ENCODE results near the gene CALCR. TPM values are rescaled to one million over a fixed set of nuclear protein-coding genes. Genes with fewer than 3 reads are reported as not detected.

The CALCR gene
- total RNA-seq, 4 donors from 2014 or later: 0.39 to 0.78 (median 0.64) TPM; not detected in 1

DNA sequence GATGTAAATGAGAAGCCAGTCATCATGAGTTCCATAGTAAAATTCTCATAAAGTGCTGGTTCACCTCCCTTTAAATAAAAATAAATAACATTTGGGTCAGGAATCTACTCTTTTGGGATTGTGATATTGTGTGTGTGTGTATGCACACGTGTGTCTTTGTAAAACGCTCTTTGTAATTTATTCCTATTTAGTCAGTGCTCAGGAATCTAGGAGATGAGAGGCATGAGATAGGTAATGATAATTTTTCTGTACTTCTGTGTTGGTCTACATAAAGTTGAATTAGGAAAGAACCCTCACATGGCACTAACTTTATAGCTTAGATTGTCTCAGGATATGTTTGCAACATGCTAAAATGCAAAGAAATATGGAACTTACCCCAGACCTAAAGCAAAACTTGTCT is 4.9 kb upstream of the CALCR start:
- no peaks in the 10 kb centered on the region for H3K9me3 ChIP-seq
- in situ Hi-C loops (cut with MboI; ENCODE audit: low sequenced_read_pairs in 4 of 4) (no loop called here), intact Hi-C loops (cut with DNase I; ENCODE audit: low total_unique reads) (no loop called here)
- TF ChIP-seq, protein P1, sequence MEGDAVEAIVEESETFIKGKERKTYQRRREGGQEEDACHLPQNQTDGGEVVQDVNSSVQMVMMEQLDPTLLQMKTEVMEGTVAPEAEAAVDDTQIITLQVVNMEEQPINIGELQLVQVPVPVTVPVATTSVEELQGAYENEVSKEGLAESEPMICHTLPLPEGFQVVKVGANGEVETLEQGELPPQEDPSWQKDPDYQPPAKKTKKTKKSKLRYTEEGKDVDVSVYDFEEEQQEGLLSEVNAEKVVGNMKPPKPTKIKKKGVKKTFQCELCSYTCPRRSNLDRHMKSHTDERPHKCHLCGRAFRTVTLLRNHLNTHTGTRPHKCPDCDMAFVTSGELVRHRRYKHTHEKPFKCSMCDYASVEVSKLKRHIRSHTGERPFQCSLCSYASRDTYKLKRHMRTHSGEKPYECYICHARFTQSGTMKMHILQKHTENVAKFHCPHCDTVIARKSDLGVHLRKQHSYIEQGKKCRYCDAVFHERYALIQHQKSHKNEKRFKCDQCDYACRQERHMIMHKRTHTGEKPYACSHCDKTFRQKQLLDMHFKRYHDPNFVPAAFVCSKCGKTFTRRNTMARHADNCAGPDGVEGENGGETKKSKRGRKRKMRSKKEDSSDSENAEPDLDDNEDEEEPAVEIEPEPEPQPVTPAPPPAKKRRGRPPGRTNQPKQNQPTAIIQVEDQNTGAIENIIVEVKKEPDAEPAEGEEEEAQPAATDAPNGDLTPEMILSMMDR (IDR thresholded peaks at IDR 0.05 in 4 of 5, conservative IDR thresholded peaks at IDR 0.05 in 1 of 5): no peak
- no peak for TF ChIP-seq POLR2A (IDR thresholded peaks at IDR 0.05)
- peaks cover 4 to 13% (median 12%) of the 10 kb centered on the region in 3 donors for H3K27me3 ChIP-seq
- no peak for DNase-seq
- no peaks in the 10 kb centered on the region for H3K36me3 ChIP-seq
- H3K4me1 ChIP-seq: no peaks in the 10 kb centered on the region
- H3K4me3 ChIP-seq: no peak overlapping the region
- ATAC-seq: no peak
- H3K27ac ChIP-seq: no peak overlapping the region

DNA sequence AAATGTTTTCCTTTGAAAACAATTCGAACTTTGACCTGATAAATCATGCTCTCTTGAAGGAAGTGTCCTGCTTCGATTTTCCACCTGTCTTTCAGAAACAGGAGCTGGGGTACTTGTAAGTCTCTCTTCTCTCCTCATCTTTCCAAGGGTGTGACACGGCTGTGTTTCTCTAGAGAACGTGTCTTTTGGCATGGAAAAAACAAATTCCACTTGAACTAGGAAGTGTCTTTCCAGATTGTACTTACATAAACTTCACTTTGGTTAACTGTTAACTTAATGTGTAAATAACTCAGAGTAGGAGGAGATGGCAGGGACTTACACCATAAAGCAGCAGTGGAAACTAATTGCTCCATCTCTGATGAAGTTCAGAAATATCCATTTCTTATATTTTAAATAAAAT is 4.2 kb upstream of the CALCR start:
- no peak overlapping the region for H3K4me3 ChIP-seq
- H3K9me3 ChIP-seq: no peaks in the 10 kb centered on the region
- H3K36me3 ChIP-seq: no peaks in the 10 kb centered on the region
- ATAC-seq (no peak), DNase-seq (no peak)
- H3K4me1 ChIP-seq: no peaks in the 10 kb centered on the region
- in situ Hi-C loops (cut with MboI; ENCODE audit: low sequenced_read_pairs in 4 of 4): no loop called here
- no peak overlapping the region for H3K27ac ChIP-seq
- intact Hi-C loops (cut with DNase I; ENCODE audit: low total_unique reads): no loop called here
- no peak for TF ChIP-seq POLR2A (IDR thresholded peaks at IDR 0.05)
- TF ChIP-seq, protein P1 (IDR thresholded peaks at IDR 0.05 in 4 of 5, conservative IDR thresholded peaks at IDR 0.05 in 1 of 5): no peak
- H3K27me3 ChIP-seq: peaks cover 9 to 19% (median 13%) of the 10 kb centered on the region in 3 donors

DNA sequence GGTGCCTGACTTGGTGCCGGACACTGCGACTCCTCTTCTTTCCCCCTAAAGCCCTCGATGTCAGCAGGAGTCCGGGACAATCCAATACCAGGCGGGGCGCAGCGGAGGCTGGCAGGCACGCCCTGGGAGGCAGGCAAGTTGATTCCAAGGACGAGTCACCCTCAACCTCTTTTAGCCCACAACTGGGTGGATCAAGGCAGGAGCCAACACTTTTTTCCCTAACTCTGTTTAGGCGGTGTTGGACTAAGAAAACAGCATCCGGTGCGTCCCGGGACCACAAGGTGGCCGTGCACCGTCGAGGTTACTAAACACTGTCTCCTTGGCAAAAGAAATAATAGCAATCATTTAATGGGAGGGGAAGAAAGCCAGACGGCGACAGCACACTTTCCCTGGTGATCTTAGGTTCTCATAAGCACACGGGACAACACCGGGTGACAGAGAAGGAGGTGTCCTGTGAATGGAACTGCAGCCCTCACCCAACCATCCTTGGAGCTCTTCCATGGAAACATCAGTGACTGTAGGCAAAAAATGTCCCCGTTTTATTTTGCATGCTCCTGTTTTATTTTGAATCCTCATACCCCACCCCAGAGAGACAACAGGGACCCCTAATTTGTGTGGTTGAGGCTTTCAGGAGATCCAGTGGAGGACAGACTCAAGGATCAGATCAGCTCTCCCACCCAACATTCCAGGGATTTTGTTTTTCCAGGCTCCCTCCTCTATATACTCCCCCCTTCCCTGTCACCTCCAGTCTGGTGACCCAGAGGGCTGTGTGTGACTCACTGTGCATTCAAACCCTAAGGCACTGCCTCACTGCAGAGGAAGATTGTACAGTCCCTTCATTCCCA is 1.3 kb upstream of the CALCR start:
- TF ChIP-seq, protein P1 (IDR thresholded peaks at IDR 0.05 in 4 of 5, conservative IDR thresholded peaks at IDR 0.05 in 1 of 5): no peak
- no peak for TF ChIP-seq POLR2A (IDR thresholded peaks at IDR 0.05)
- peaks cover 13 to 24% (median 19%) of the 10 kb centered on the region in 3 donors for H3K27me3 ChIP-seq
- no peak overlapping the region for H3K27ac ChIP-seq
- DNase-seq (no peak), ATAC-seq (peak; percentile 28 to 33)
- H3K36me3 ChIP-seq: no peaks in the 10 kb centered on the region
- no peaks in the 10 kb centered on the region for H3K9me3 ChIP-seq
- H3K4me3 ChIP-seq: peak overlapping the region in 1 of 4 donors; percentile 32
- H3K4me1 ChIP-seq: no peaks in the 10 kb centered on the region
- intact Hi-C loops (cut with DNase I; ENCODE audit: low total_unique reads) (no loop called here), in situ Hi-C loops (cut with MboI; ENCODE audit: low sequenced_read_pairs in 4 of 4) (no loop called here)

DNA sequence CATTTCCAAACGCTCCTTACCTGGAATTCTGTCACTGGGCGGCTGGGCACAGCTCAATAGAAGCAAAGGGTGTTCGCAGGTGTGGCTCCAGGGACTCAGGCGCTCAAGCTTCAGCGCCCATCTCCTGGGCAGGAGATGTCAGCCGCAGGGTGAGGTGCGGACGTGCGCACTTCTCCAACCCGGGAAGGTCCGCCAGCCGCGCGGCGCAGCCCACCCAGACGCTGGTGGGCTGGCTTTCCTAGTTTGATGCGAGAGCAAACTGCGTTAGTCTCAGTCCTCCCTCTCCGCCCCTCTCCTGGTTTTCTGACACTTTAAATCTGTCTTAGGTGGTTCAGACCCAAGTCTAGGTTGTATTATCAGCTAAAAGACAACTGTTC is 267 bp downstream of the CALCR start:
- no peaks in the 10 kb centered on the region for H3K36me3 ChIP-seq
- intact Hi-C loops (cut with DNase I; ENCODE audit: low total_unique reads) (no loop called here), in situ Hi-C loops (cut with MboI; ENCODE audit: low sequenced_read_pairs in 4 of 4) (no loop called here)
- TF ChIP-seq, protein P1 (IDR thresholded peaks at IDR 0.05 in 4 of 5, conservative IDR thresholded peaks at IDR 0.05 in 1 of 5): no peak
- TF ChIP-seq POLR2A (IDR thresholded peaks at IDR 0.05): no peak
- ATAC-seq (no peak), DNase-seq (no peak)
- H3K4me3 ChIP-seq: peak overlapping the region in 2 of 4 donors; percentile 24 to 32
- H3K4me1 ChIP-seq: no peaks in the 10 kb centered on the region
- H3K27me3 ChIP-seq: peaks cover 13 to 24% (median 19%) of the 10 kb centered on the region in 3 donors
- H3K27ac ChIP-seq: no peak overlapping the region
- no peaks in the 10 kb centered on the region for H3K9me3 ChIP-seq

Measured in gastrocnemius medialis (tissue), 4 donors.